Neural progenitor cell (in vitro differentiated cells): ENCODE data around the gene GAS6.

Experiments used
- CTCF ChIP-seq: fragments of 200-600 bp; sonication (generic); IDR thresholded peaks from 2 replicates; pipeline ENCODE4 v1.5.1; 2017; ENCODE audit warnings: antibody characterized with exemption, mild to moderate bottlenecking
- EZH2 ChIP-seq: fragments of 200-600 bp; sonication (generic); IDR thresholded peaks from 2 replicates; pipeline ENCODE4 v1.6.1; 2017; ENCODE audit warnings: antibody characterized with exemption, mild to moderate bottlenecking, moderate library complexity
- EZH2phosphoT487 ChIP-seq: fragments of 200-600 bp; sonication (generic); IDR thresholded peaks from 2 replicates; pipeline ENCODE4 v1.6.1; 2017; ENCODE audit warnings: antibody characterized with exemption

- TF ChIP-seq EZH2 (no peak), CTCF (no peak), EZH2phosphoT487 (no peak)
These were observed 74.7 kb downstream of the GAS6 start for GRCh38 chr13:113789167-113789566.
